Spleen (tissue), 7 donors: Measurements from ENCODE around the gene OMA1.

ENCODE experiments used
- CTCF ChIP-seq, 11 experiments: fragments of 200-600 bp in 7 of 11; fragments of 450-650 bp in 4 of 11; sonication (generic) in 4 of 11; IDR thresholded peaks in 8 of 11; conservative IDR thresholded peaks in 3 of 11; 1 replicate in 7 of 11; 2 replicates in 4 of 11; pipeline versions ENCODE4 v1.4.0 to v1.8.0; 2016 to 2021; ENCODE audit warnings: antibody characterized with exemption in 11 of 11, inconsistent platforms in 4 of 11, mild to moderate bottlenecking in 1 of 11
- POLR2A ChIP-seq, 3 donors: fragments of 450-650 bp; IDR thresholded peaks; one replicate each; pipeline ENCODE4 v1.5.1; 2017; ENCODE audit warnings: antibody characterized with exemption in 3 of 3, mild to moderate bottlenecking in 1 of 3
- POLR2AphosphoS5 ChIP-seq, 3 donors: sonication (generic); formaldehyde crosslinking; IDR thresholded peaks; one replicate each; pipeline ENCODE4 v1.5.1; 2017; ENCODE audit warnings: antibody characterized with exemption in 3 of 3
- donor health status: DM: no; HTN: no; CAD: no; lungs with moderate emphysema.
- donor health status: DM: no; HTN: no; CAD: no.
- donor health status: DM: no; HTN: no; CAD: no.

- no peak for TF ChIP-seq POLR2AphosphoS5 (IDR thresholded peaks at IDR 0.05)
- TF ChIP-seq CTCF (IDR thresholded peaks at IDR 0.05 in 8 of 11, conservative IDR thresholded peaks at IDR 0.05 in 3 of 11), result no peak
- TF ChIP-seq POLR2A (IDR thresholded peaks at IDR 0.05), result no peak
These were observed 22.1 kb downstream of the OMA1 start for GRCh38 chr1:58524353-58524945.
